H1 (cell line): ENCODE results near the gene MILR1.

ENCODE experiments used
- BCL11A ChIP-seq, 2 experiments: IDR thresholded peaks; one replicate each; pipeline ENCODE4 v1.6.1; 2011; ENCODE audit warnings: low read depth in 2 of 2, low read length in 2 of 2, mild to moderate bottlenecking in 2 of 2
- EGR1 ChIP-seq: IDR thresholded peaks from 2 replicates; pipeline ENCODE4 v1.6.1; 2011; ENCODE audit warnings: low read depth, low read length, borderline replicate concordance
- EZH2 ChIP-seq: fragments of 200-600 bp; sonication (generic); IDR thresholded peaks from 2 replicates; pipeline ENCODE4 v1.7.1; 2012; ENCODE audit warnings: low read depth, mild to moderate bottlenecking, moderate library complexity, low read length, inconsistent platforms; ENCODE audit not compliant: severe bottlenecking
- GABPA ChIP-seq: IDR thresholded peaks from 2 replicates; pipeline ENCODE4 v1.6.1; 2011; ENCODE audit warnings: mild to moderate bottlenecking, low read length, moderate library complexity, borderline replicate concordance; ENCODE audit not compliant: insufficient read depth
- JUN ChIP-seq: IDR thresholded peaks from 2 replicates; pipeline ENCODE4 v1.6.1; 2011; ENCODE audit warnings: low read depth, mild to moderate bottlenecking, improper control_type of control experiment, low read length
- KDM1A ChIP-seq: fragments of 200-600, 300-600 bp; sonication (generic); IDR thresholded peaks from 2 replicates; pipeline ENCODE4 v1.7.1; 2016; ENCODE audit warnings: mild to moderate bottlenecking, low read length, borderline replicate concordance
- POLR2A ChIP-seq, 2 experiments: IDR thresholded peaks; 1 replicate in 1 of 2; 2 replicates in 1 of 2; pipeline ENCODE4 v1.6.1; 2011; ENCODE audit warnings: low read depth in 2 of 2, low read length in 2 of 2, mild to moderate bottlenecking in 2 of 2; ENCODE audit errors: control extremely low read depth in 1 of 2
- POU5F1 ChIP-seq: IDR thresholded peaks from 2 replicates; pipeline ENCODE4 v1.6.1; 2011; ENCODE audit warnings: low read depth, mild to moderate bottlenecking, low read length, moderate library complexity
- SIN3A ChIP-seq, 2 experiments: IDR thresholded peaks in 1 of 2; conservative IDR thresholded peaks in 1 of 2; 2 replicates each; pipeline ENCODE4 v1.6.1; 2011 to 2012; ENCODE audit warnings: low read length in 2 of 2, improper control_type of control experiment in 1 of 2, low read depth in 1 of 2, mild to moderate bottlenecking in 1 of 2
- TAF1 ChIP-seq: IDR thresholded peaks from 2 replicates; pipeline ENCODE4 v1.6.1; 2011; ENCODE audit warnings: mild to moderate bottlenecking, low read depth, low read length
- YY1 ChIP-seq: IDR thresholded peaks from 2 replicates; pipeline ENCODE4 v1.6.1; 2011; ENCODE audit warnings: low read depth, mild to moderate bottlenecking, low read length
- TF ChIP-seq, protein P1 (sequence below), 3 experiments: IDR thresholded peaks; 1 replicate in 2 of 3; 2 replicates in 1 of 3; pipeline versions ENCODE4 v1.5.1 to v1.6.1; 2011; ENCODE audit warnings: low read length in 3 of 3, mild to moderate bottlenecking in 3 of 3, inconsistent platforms in 2 of 3, low read depth in 1 of 3, moderate library complexity in 1 of 3; ENCODE audit not compliant: insufficient read depth in 1 of 3; ENCODE audit errors: control extremely low read depth in 1 of 3
- TF ChIP-seq, protein P2 (sequence below): IDR thresholded peaks from 2 replicates; pipeline ENCODE4 v1.6.1; 2012; ENCODE audit warnings: inconsistent platforms

DNA sequence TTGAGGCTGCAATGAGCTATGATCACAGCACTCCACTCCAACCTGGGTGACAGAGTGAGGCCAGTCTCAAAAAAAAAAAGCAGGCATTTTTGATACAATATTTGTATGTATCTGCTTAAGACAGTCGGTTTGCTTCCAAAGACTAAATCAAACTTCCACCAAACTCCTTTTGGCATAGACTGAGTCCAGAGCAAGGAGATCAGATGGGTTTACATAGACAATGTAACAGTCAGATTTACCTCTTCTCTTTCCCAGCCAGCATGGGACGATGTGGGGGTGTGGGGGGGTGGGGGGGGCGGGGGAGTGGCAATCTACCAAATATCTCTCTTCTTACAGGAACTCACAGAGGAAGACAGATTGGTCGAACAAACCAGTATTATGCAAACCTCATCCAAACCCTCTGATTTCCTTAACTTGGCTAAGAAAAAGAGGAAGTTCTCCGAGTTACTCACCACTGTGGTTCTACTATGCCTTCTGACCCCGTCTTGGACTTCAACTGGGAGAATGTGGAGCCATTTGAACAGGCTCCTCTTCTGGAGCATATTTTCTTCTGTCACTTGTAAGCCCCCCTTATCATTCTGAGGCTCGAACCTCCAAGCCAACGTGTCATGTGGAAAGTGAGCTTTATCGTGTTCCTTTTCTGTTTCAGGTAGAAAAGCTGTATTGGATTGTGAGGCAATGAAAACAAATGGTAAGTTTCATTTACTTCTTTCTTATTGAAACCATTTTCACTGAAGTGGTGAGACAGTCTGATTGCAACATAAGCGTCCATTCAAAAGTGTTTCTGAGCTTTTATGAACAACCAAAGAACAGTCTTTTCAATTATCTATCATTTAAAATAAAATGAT is at the start of gene MILR1:
- no peak for TF ChIP-seq SIN3A (conservative IDR thresholded peaks at IDR 0.05 in 1 of 2, IDR thresholded peaks at IDR 0.05 in 1 of 2; ENCODE audit: low read depth in 1 of 2, low read length in 2 of 2)
- no peak for TF ChIP-seq BCL11A (IDR thresholded peaks at IDR 0.05; ENCODE audit: low read depth in 2 of 2, low read length in 2 of 2)
- no peak for TF ChIP-seq JUN
- TF ChIP-seq, protein P1, sequence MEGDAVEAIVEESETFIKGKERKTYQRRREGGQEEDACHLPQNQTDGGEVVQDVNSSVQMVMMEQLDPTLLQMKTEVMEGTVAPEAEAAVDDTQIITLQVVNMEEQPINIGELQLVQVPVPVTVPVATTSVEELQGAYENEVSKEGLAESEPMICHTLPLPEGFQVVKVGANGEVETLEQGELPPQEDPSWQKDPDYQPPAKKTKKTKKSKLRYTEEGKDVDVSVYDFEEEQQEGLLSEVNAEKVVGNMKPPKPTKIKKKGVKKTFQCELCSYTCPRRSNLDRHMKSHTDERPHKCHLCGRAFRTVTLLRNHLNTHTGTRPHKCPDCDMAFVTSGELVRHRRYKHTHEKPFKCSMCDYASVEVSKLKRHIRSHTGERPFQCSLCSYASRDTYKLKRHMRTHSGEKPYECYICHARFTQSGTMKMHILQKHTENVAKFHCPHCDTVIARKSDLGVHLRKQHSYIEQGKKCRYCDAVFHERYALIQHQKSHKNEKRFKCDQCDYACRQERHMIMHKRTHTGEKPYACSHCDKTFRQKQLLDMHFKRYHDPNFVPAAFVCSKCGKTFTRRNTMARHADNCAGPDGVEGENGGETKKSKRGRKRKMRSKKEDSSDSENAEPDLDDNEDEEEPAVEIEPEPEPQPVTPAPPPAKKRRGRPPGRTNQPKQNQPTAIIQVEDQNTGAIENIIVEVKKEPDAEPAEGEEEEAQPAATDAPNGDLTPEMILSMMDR (IDR thresholded peaks at IDR 0.05; ENCODE audit: control extremely low read depth in 1 of 3, insufficient read depth in 1 of 3, low read depth in 1 of 3, low read length in 3 of 3): no peak
- TF ChIP-seq POLR2A (IDR thresholded peaks at IDR 0.05; ENCODE audit: control extremely low read depth in 1 of 2, low read depth in 2 of 2, low read length in 2 of 2): no peak
- TF ChIP-seq EGR1: no peak
- TF ChIP-seq, protein P2, sequence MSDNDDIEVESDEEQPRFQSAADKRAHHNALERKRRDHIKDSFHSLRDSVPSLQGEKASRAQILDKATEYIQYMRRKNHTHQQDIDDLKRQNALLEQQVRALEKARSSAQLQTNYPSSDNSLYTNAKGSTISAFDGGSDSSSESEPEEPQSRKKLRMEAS: no peak
- TF ChIP-seq GABPA: no peak
- TF ChIP-seq POU5F1: no peak
- no peak for TF ChIP-seq YY1
- TF ChIP-seq TAF1: no peak
- TF ChIP-seq EZH2: no peak
- no peak for TF ChIP-seq KDM1A
